OCI-LY7 (cell line): ENCODE data around the gene HOXB5. TPM values are rescaled to one million over a fixed set of nuclear protein-coding genes. Genes with fewer than 3 reads are reported as not detected.

Source experiments
- BruUV-seq: library from RNA; stranded (reverse); fragments of 400-500 nt; replicated peaks from 2 replicates; lab custom pipeline; 2021; lab: Mats Ljungman, UMichigan
- CTCF ChIA-PET: fragments of 300-600 bp; sonication (Branson Sonifier 250); formaldehyde crosslinking; loops from one replicate; lab custom pipeline; 2022; ENCODE audit warnings: antibody characterized with exemption; ENCODE audit not compliant: unreplicated experiment; lab: Charles Lee
- POLR2A ChIA-PET: fragments of 300-600 bp; sonication (Branson Sonifier 250); formaldehyde crosslinking; loops from one replicate; lab custom pipeline; 2022; ENCODE audit warnings: antibody characterized with exemption; lab: Charles Lee
- DNase-seq: peaks from one replicate; pipeline ENCODE4 v3.0.0-alpha.2; 2015; ENCODE audit warnings: low spot score
- H2AFZ ChIP-seq: fragments of 200-600 bp; sonication (generic), shearing (Covaris generic); 2 replicates; pipeline ENCODE4 v1.6.1; 2014; ENCODE audit warnings: mild to moderate bottlenecking, antibody characterized with exemption, low read length, moderate library complexity
- H3K27ac ChIP-seq: fragments of 200-600 bp; sonication (generic); 2 replicates; pipeline ENCODE4 v1.5.1; 2014; ENCODE audit warnings: mixed run types, low read depth, mild to moderate bottlenecking, moderate library complexity, low read length, inconsistent platforms; ENCODE audit not compliant: poor library complexity, severe bottlenecking
- H3K36me3 ChIP-seq: fragments of 200-600 bp; sonication (generic); 2 replicates; pipeline ENCODE4 v1.6.1; 2014; ENCODE audit warnings: mild to moderate bottlenecking, antibody characterized with exemption, low read length, moderate library complexity, mixed read lengths; ENCODE audit not compliant: insufficient read depth
- H3K4me1 ChIP-seq: fragments of 200-600 bp; sonication (generic); 2 replicates; pipeline ENCODE4 v1.5.1; 2014; ENCODE audit warnings: mild to moderate bottlenecking, low read length; ENCODE audit not compliant: insufficient read depth, poor library complexity, severe bottlenecking
- H3K4me2 ChIP-seq: fragments of 200-600 bp; sonication (generic); 2 replicates; pipeline ENCODE4 v1.6.1; 2014; ENCODE audit warnings: mild to moderate bottlenecking, low read length
- H3K4me3 ChIP-seq: fragments of 200-600 bp; sonication (generic); 2 replicates; pipeline ENCODE4 v1.5.1; 2014; ENCODE audit warnings: mild to moderate bottlenecking, low read depth, low read length; ENCODE audit not compliant: poor library complexity, severe bottlenecking
- H3K79me2 ChIP-seq: fragments of 200-600 bp; sonication (generic); 2 replicates; pipeline ENCODE4 v1.6.1; 2016; ENCODE audit warnings: low read depth, mild to moderate bottlenecking, low read length, moderate library complexity, mixed read lengths; ENCODE audit not compliant: insufficient read depth
- H3K9me2 ChIP-seq: fragments of 200-600 bp; sonication (generic); 2 replicates; pipeline ENCODE4 v1.6.1; 2016; ENCODE audit warnings: mild to moderate bottlenecking, low read length, mixed read lengths; ENCODE audit not compliant: insufficient read depth
- H3K9me3 ChIP-seq: fragments of 200-600 bp; sonication (generic); 2 replicates; pipeline ENCODE4 v1.6.1; 2014; ENCODE audit warnings: mild to moderate bottlenecking, mixed run types, low read length, mixed read lengths
- H4K20me1 ChIP-seq: fragments of 200-600 bp; sonication (generic); 2 replicates; pipeline ENCODE4 v1.6.1; 2014; ENCODE audit warnings: mild to moderate bottlenecking, antibody characterized with exemption, low read length, moderate library complexity, mixed read lengths; ENCODE audit not compliant: insufficient read depth
- EZH2phosphoT487 ChIP-seq: fragments of 200-600 bp; sonication (generic); IDR thresholded peaks from 2 replicates; pipeline ENCODE4 v1.6.1; 2018; ENCODE audit warnings: low read depth, borderline replicate concordance, mild to moderate bottlenecking, mixed run types, antibody characterized with exemption, low read length, moderate library complexity, mixed read lengths
- intact Hi-C: fragments of 100-400 bp; cut with micrococcal nuclease; formaldehyde crosslinking; loops from one replicate; pipeline ENCODE4 v1.10.0; 2022; ENCODE audit not compliant: unreplicated experiment
- total RNA-seq, 2 experiments: library from RNA; depleted of rRNA in 1 of 2; stranded (reverse); fragments of >200 nt in 1 of 2; shearing (Covaris generic) in 1 of 2; gene quantifications; 2 replicates each; pipeline ENCODE4 v1.2.3, GENCODE V29; 2014 to 2022
- TF ChIP-seq, protein P1 (sequence below): fragments of 200-600 bp; sonication (generic); conservative IDR thresholded peaks from 2 replicates; pipeline ENCODE4 v1.5.1; 2014; ENCODE audit warnings: mild to moderate bottlenecking, antibody characterized with exemption, low read length, moderate library complexity, mixed read lengths

Gene HOXB5
- total RNA-seq, 2 experiments from 2014 or later, result not detected

GRCh38 chr17:48591255-48592056, 2.1 kb downstream of the HOXB5 start:
- CTCF ChIA-PET, result no interaction called here
- Histone ChIP-seq H4K20me1 (no peaks in the 10 kb centered on the region), H3K9me3 (no peaks in the 10 kb centered on the region), H3K4me1 (peaks cover 18% of the 10 kb centered on the region), H2AFZ (no peak overlapping the region), H3K36me3 (no peaks in the 10 kb centered on the region), H3K27ac (no peak overlapping the region), H3K4me2 (no peak overlapping the region), H3K9me2 (no peaks in the 10 kb centered on the region), H3K79me2 (no peaks in the 10 kb centered on the region), H3K4me3 (no peak overlapping the region)
- intact Hi-C loops, result loop anchor here (10.0 kb wide), 1 partner anchor 327 kb away; no protein-coding TSS in a partner anchor
- BruUV-seq, result no TSS peak
- DNase-seq, result no peak
- TF ChIP-seq, protein P1, sequence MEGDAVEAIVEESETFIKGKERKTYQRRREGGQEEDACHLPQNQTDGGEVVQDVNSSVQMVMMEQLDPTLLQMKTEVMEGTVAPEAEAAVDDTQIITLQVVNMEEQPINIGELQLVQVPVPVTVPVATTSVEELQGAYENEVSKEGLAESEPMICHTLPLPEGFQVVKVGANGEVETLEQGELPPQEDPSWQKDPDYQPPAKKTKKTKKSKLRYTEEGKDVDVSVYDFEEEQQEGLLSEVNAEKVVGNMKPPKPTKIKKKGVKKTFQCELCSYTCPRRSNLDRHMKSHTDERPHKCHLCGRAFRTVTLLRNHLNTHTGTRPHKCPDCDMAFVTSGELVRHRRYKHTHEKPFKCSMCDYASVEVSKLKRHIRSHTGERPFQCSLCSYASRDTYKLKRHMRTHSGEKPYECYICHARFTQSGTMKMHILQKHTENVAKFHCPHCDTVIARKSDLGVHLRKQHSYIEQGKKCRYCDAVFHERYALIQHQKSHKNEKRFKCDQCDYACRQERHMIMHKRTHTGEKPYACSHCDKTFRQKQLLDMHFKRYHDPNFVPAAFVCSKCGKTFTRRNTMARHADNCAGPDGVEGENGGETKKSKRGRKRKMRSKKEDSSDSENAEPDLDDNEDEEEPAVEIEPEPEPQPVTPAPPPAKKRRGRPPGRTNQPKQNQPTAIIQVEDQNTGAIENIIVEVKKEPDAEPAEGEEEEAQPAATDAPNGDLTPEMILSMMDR, result no peak
- no peak for TF ChIP-seq EZH2phosphoT487
- POLR2A ChIA-PET, result interaction anchor here (0.6 to 0.8 kb wide), 2 partner anchors 234 to 257 kb away, joined by 3 read pairs; no protein-coding TSS in a partner anchor

- H3K9me2 ChIP-seq, result no peaks in the 10 kb centered on the region
- H3K36me3 ChIP-seq, result no peaks in the 10 kb centered on the region
- no TSS peak for BruUV-seq
- no peak overlapping the region for H3K27ac ChIP-seq
- H4K20me1 ChIP-seq, result no peaks in the 10 kb centered on the region
- POLR2A ChIA-PET, result interaction anchor here (0.6 kb wide), 1 partner anchor 233 kb away, joined by 3 read pairs; no protein-coding TSS in a partner anchor
- H3K4me3 ChIP-seq, result no peak overlapping the region
- no peak overlapping the region for H2AFZ ChIP-seq
- DNase-seq, result no peak
- no peaks in the 10 kb centered on the region for H3K9me3 ChIP-seq
- no peak overlapping the region for H3K4me2 ChIP-seq
- intact Hi-C loops, result loop anchor here (10.0 kb wide), 1 partner anchor 326 kb away; no protein-coding TSS in a partner anchor
- CTCF ChIA-PET, result no interaction called here
- TF ChIP-seq, protein P1, result no peak
- TF ChIP-seq EZH2phosphoT487, result no peak
- peaks cover 25% of the 10 kb centered on the region for H3K4me1 ChIP-seq
- H3K79me2 ChIP-seq, result no peaks in the 10 kb centered on the region
Observed at GRCh38 chr17:48590607-48591161, 2.9 kb downstream of the HOXB5 start.
